ENCODE results near the gene MRPL44.

- TF ChIP-seq CTCF (IDR thresholded peaks at IDR 0.05; ENCODE audit: low read depth, low read length) = no peak
- no peak for TF ChIP-seq EZH2phosphoT487 (IDR thresholded peaks at IDR 0.05; ENCODE audit: low read depth)
These were observed 24.2 kb upstream of the MRPL44 start for GRCh38 chr2:223932816-223933800.

All from OCI-LY3 (cell line).